Smooth muscle cell (in vitro differentiated cells): ENCODE measurements around the gene PGLYRP4. TPM values are rescaled to one million over a fixed set of nuclear protein-coding genes. Genes with fewer than 3 reads are reported as not detected.

Source experiments
- DNase-seq: peaks from one replicate; lab custom pipeline; 2025; ENCODE audit not compliant: unreplicated experiment; lab: John Stamatoyannopoulos, UW
- H2AFZ ChIP-seq: fragments of 200-600 bp; sonication (generic); 2 replicates; pipeline ENCODE4 v1.6.0; 2016; ENCODE audit warnings: antibody characterized with exemption, low read depth, mild to moderate bottlenecking
- H3F3A ChIP-seq: fragments of 200-600 bp; sonication (generic); 2 replicates; pipeline ENCODE4 v1.6.0; 2017; ENCODE audit warnings: antibody characterized with exemption, low read depth
- H3K27ac ChIP-seq: fragments of 200-600 bp; sonication (generic); 2 replicates; pipeline ENCODE4 v1.5.1; 2016; ENCODE audit warnings: low read depth, mild to moderate bottlenecking
- H3K27me3 ChIP-seq: fragments of 200-600 bp; sonication (generic); 2 replicates; pipeline ENCODE4 v1.6.1; 2016; ENCODE audit warnings: low read depth, mild to moderate bottlenecking
- H3K36me3 ChIP-seq: fragments of 200-600 bp; sonication (generic); 2 replicates; pipeline ENCODE4 v1.5.1; 2016; ENCODE audit warnings: low read depth
- H3K4me1 ChIP-seq: fragments of 200-600 bp; sonication (generic); 2 replicates; pipeline ENCODE4 v1.5.1; 2016; ENCODE audit warnings: low read depth
- H3K4me2 ChIP-seq: fragments of 200-600 bp; sonication (generic); 2 replicates; pipeline ENCODE4 v1.6.0; 2016; ENCODE audit warnings: mild to moderate bottlenecking
- H3K4me3 ChIP-seq: fragments of 200-600 bp; sonication (generic); 2 replicates; pipeline ENCODE4 v1.5.1; 2016; ENCODE audit warnings: mild to moderate bottlenecking
- H3K79me2 ChIP-seq: fragments of 200-600 bp; sonication (generic); 2 replicates; pipeline ENCODE4 v1.6.0; 2016; ENCODE audit warnings: low read depth, mild to moderate bottlenecking
- H3K9ac ChIP-seq: fragments of 200-600 bp; sonication (generic); 2 replicates; pipeline ENCODE4 v1.6.0; 2016; ENCODE audit warnings: low read depth
- H3K9me3 ChIP-seq: fragments of 200-600 bp; sonication (generic); replicated peaks from 2 replicates; pipeline ENCODE4 v1.5.1; 2016; ENCODE audit warnings: low read depth
- H4K20me1 ChIP-seq: fragments of 200-600 bp; sonication (generic); 2 replicates; pipeline ENCODE4 v1.6.0; 2016; ENCODE audit warnings: low read depth
- CTCF ChIP-seq: fragments of 200-600 bp; sonication (generic); IDR thresholded peaks from 2 replicates; pipeline ENCODE4 v1.5.1; 2017; ENCODE audit warnings: borderline replicate concordance, mild to moderate bottlenecking, antibody characterized with exemption; ENCODE audit not compliant: insufficient read depth, poor library complexity, severe bottlenecking
- WGBS: methylation state at CpG from one replicate; pipeline ENCODE4 v1.1.7; 2016; ENCODE audit warnings: low lambda C conversion rate; 5-methylcytosine and 5-hydroxymethylcytosine counted together
- polyA plus RNA-seq: library from polyadenylated mRNA; unstranded; fragments of >200 nt; fragmentation: Nextera tagmentation; extraction: Ambion mirVana; gene quantifications from 2 replicates; pipeline ENCODE4 v1.2.1, GENCODE V29; 2016
- total RNA-seq: library from RNA; depleted of rRNA; stranded (reverse); fragments of >200 nt; gene quantifications from 2 replicates; pipeline ENCODE4 v1.2.3, GENCODE V29; 2014

Gene PGLYRP4
- total and polyA plus RNA-seq, 2 experiments from 2014 or later = 0.43 to 0.54 TPM

- H3K27me3 ChIP-seq = no peaks in the 10 kb centered on the region
- H3F3A ChIP-seq = no peaks in the 10 kb centered on the region
- H3K9me3 ChIP-seq = no peaks in the 10 kb centered on the region
- no peak for DNase-seq
- H2AFZ ChIP-seq = no peak overlapping the region
- WGBS = 82% methylated on average over 10 of the region's 10 CpGs
- H3K4me2 ChIP-seq = no peak overlapping the region
- no peak for TF ChIP-seq CTCF
- no peak overlapping the region for H3K9ac ChIP-seq
- no peak overlapping the region for H3K27ac ChIP-seq
- no peaks in the 10 kb centered on the region for H3K4me1 ChIP-seq
- H3K36me3 ChIP-seq = no peaks in the 10 kb centered on the region
- no peaks in the 10 kb centered on the region for H4K20me1 ChIP-seq
- H3K4me3 ChIP-seq = no peak overlapping the region
- H3K79me2 ChIP-seq = no peaks in the 10 kb centered on the region
Observed at GRCh38 chr1:153357076-153357852, 8.6 kb upstream of the PGLYRP4 start.

- TF ChIP-seq CTCF = no peak
- H3K9ac ChIP-seq = no peak overlapping the region
- H3K79me2 ChIP-seq = no peaks in the 10 kb centered on the region
- no peaks in the 10 kb centered on the region for H3K36me3 ChIP-seq
- no peak for DNase-seq
- no peak overlapping the region for H2AFZ ChIP-seq
- no peaks in the 10 kb centered on the region for H3F3A ChIP-seq
- no peaks in the 10 kb centered on the region for H4K20me1 ChIP-seq
- no peaks in the 10 kb centered on the region for H3K9me3 ChIP-seq
- H3K4me2 ChIP-seq = no peak overlapping the region
- no peak overlapping the region for H3K27ac ChIP-seq
- 84% methylated on average over 8 of the region's 8 CpGs for WGBS
- H3K4me1 ChIP-seq = no peaks in the 10 kb centered on the region
- H3K27me3 ChIP-seq = no peaks in the 10 kb centered on the region
- no peak overlapping the region for H3K4me3 ChIP-seq
Observed at GRCh38 chr1:153356392-153357075, 7.9 kb upstream of the PGLYRP4 start.

- H3K27me3 ChIP-seq = peaks cover 7% of the 10 kb centered on the region
- H2AFZ ChIP-seq = no peak overlapping the region
- no peaks in the 10 kb centered on the region for H3K36me3 ChIP-seq
- H3K9ac ChIP-seq = no peak overlapping the region
- no peaks in the 10 kb centered on the region for H3K79me2 ChIP-seq
- no peaks in the 10 kb centered on the region for H3F3A ChIP-seq
- H4K20me1 ChIP-seq = no peaks in the 10 kb centered on the region
- no peak overlapping the region for H3K4me2 ChIP-seq
- no peak overlapping the region for H3K4me3 ChIP-seq
- no peaks in the 10 kb centered on the region for H3K4me1 ChIP-seq
- no peak for DNase-seq
- H3K9me3 ChIP-seq = no peaks in the 10 kb centered on the region
- peak; percentile 34 for TF ChIP-seq CTCF
- WGBS = 46% methylated on average over 10 of the region's 10 CpGs
- no peak overlapping the region for H3K27ac ChIP-seq
Observed at GRCh38 chr1:153355445-153356071, 6.9 kb upstream of the PGLYRP4 start.
